GM10847 (cell line): Measurements from ENCODE around the gene RAPGEF5.

Experiments
- POLR2A ChIP-seq: IDR thresholded peaks from 2 replicates; pipeline ENCODE4 v1.6.1; 2011; ENCODE audit not compliant: insufficient read length; ENCODE audit errors: extremely low read depth

The RAPGEF5 gene

DNA sequence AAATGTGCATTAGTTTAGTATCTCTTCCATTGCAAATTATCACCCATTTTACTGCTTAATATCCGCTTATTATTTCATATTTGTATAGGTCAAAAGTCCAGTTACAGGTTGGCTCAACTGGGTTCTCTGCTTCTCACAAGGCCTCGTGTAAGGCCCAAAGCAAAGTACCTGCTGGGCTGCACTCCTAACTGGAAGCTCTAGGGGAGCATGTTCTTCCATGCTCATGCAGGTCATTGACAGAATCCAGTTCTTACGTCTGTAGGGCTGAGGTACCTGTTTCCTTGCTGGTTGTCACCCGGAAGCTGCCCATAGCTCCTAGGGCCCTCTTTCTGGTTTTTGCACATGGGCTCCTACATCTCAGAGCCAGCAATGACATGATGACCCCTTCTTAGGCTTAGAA is 79.6 kb downstream of the RAPGEF5 start:
- TF ChIP-seq POLR2A = no peak

DNA sequence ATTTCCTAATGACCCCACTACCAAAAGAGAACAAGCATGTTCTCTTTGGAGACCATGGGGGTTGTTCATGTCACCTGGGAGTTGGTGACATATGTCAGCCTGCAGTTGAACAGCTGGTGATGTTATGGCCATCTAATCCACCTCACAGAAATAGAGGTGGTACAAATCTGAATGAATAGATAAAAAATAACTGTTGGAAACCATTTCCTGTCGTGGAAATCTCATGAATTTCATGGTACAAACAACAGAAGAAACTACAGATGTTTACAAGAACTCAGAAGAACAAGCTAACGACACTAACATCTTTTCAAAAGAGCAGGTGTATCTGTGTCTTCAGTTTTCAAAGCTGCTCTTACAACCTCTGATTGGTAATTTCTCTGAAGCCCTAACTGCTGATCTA is 81.3 kb downstream of the RAPGEF5 start:
- TF ChIP-seq POLR2A = no peak

DNA sequence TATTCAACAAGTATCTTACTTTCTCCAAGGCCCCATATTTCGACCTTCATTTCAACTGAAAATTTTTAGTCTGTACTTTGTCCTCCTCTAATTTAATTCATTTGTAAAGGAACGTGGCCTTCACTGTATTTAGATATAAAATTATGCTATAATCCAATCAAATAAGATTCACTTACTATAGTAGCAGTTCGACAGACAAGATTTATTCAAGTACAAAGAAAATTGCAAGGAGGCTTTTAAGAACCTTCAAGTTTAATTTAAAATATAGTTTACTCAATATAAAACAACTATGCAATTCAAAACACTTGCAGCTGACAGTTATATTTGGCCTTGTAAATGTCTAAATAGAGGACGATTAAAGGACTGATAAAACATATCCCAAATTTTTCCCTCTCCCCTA is 85.6 kb downstream of the RAPGEF5 start:
- TF ChIP-seq POLR2A = no peak

DNA sequence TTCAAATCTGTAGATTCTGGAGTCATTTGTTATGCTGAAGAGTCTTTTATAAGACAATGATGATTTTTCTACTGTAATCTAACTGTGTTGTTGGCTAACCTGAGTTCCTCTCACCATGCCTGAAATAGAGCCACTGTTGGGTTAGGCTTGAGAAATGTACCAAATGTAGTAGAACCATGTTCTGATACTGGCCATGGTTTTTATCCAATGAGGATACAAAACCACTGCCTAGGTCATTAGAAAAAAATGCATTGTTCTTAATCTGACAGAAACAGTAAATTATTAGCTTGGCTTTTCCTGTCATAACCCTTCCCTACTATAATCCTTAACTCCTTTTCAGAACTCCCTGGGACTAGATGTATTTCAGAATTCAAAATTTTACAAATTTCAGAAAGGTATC is 86.6 kb downstream of the RAPGEF5 start:
- no peak for TF ChIP-seq POLR2A

DNA sequence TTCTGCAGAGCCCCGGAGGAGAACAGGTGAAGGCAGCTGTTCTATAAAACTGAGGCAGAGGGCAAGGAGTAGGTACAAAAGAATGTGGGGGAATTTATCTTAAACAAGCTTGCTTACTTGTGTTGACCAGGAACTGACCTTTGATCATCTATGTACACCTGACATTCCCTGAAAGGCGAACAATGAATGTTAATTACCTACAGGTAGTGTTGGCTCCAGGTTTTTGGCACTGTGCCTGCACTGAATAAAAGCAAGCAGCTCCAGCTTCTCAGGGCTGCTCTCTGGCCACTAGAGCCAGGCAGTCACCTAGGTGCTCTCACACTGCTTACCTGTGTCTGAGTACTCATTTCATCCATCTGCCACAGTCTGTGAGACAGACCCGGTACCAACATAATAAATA is 87.0 kb downstream of the RAPGEF5 start:
- TF ChIP-seq POLR2A = no peak

DNA sequence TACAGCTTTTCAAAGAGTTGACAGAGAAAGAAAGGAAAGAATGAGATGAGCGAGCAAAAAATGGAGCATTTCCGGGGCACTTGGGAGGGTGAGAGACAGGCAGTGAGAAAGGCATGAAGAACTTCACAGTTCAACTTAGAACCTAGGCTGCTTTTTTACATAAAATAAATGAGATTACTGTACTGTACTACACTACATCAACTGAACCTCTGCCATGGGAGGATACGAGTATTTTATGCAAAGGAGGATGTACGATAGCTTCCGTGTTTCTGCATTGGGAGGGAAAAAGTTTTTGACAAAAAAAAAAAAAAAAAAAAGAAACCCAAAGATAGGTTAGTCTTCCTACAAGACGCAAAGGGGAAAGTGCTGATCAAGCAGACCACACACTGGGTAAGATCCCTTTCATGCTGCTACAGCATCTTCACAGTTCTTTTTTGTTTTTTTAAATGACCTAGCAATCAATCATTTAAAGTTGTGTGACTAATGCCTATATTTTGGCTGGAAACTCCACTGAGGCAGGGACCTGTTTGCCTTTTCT is 88.0 kb downstream of the RAPGEF5 start:
- TF ChIP-seq POLR2A = no peak

DNA sequence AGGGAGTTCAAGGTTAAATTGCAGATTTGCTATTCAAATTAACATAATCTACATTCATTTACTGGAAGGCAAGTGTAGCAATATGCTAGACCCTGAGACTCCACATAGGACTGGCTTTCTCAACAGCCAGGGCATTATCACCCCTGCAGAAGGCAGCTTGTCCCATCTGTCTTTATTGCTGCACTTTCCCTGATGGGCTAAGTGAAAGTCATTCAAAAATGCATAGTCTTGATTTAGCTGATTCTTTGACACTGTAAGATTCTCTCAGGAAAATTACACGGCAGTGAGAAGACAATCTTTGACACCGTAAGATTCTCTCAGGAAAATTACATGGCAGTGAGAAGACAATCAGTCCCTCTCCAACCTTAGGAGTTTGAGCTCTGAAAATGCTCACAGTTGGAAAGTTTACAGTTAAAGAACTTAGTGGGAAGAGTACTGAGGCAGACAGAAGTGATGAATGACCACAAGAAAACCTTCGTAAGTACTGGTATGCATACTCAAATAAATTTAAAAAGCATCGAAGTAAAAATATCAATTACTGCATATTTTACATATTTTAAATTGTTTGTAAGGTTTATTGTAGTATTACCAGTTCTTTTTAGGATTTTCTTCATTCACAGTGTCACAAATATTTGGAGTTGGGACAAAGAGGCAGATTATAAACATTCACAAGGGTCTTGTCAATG is 88.9 kb downstream of the RAPGEF5 start:
- no peak for TF ChIP-seq POLR2A

DNA sequence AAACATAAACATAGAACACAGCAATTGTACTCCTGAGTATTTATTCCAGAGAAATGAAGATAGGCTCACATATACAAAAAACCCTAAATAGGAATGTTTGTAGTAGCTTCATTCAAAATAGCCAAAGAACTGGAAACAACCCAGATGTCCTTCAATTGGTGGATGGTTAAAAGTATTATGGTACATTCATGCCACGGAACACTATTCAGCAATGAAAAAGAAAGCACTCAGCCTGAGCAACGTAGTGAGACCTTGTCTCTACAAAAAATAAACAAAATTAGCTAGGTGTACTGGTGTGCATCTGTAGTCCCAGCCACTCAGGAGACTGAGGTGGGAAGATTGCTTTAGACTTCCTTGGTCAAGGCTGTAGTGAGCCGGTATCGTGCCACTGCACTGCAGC is 94.4 kb downstream of the RAPGEF5 start:
- TF ChIP-seq POLR2A = no peak

DNA sequence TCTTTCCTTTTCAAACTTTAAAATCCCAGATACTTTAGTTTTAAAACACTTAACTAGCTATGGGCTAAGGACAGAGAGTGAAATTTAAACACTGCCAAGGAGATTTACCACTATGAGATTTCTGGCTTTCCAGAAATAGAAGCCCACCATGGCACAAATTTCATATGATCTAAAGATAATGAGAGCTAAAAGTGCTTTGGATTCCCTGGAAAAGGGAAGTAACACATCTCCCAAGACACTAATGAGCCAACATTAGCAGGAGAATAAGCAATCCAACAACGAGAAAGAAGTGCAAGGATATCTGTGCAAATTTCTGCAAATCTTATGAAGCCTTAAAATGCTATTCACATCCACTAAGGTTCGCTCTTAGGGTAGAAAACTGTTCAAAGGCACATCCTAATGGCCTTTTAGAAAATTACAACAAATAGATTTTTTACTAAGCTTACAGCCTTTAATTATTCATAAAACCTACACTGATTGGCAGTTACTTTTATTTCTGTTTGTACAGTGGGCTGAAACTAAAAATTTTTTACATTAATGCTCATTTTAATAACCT is 100.3 kb downstream of the RAPGEF5 start:
- no peak for TF ChIP-seq POLR2A

DNA sequence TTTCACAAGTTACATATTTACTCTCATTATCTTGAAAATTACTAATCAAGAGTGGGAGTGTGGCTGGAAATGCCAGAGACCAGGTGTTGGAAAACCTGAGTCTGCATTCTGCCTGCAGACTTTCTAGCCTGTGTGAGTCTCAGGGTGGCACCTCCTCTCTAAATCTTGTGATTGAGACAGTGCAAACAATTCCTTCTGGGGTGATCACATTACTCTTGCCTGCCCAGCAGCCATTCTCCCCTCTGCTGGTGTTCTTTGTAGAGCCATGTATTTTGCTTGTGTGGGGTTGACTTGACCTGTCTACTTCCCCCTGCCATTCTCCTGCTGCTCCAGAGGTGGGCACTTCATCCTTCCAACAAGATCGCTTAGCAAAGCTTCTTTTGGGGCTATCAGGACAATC is 101.1 kb downstream of the RAPGEF5 start:
- no peak for TF ChIP-seq POLR2A

DNA sequence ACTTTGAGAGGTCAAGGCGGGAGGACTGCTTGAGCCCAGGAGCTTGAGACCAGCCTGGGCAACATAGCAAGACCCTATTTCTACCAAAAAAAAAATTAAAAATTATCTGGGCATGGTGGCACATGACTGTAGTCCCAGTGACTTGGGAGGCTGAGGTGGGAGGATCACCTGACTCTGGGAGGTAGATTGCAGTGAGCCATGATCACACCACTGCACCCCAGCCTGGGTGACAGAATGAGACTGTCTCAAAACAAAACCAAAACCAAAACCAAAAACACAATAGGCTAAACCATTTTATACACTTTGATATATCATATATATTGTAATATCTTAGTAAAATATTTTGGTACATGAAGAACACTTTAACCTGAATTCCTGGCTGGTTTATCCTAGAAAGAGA is 101.6 kb downstream of the RAPGEF5 start:
- TF ChIP-seq POLR2A = no peak

DNA sequence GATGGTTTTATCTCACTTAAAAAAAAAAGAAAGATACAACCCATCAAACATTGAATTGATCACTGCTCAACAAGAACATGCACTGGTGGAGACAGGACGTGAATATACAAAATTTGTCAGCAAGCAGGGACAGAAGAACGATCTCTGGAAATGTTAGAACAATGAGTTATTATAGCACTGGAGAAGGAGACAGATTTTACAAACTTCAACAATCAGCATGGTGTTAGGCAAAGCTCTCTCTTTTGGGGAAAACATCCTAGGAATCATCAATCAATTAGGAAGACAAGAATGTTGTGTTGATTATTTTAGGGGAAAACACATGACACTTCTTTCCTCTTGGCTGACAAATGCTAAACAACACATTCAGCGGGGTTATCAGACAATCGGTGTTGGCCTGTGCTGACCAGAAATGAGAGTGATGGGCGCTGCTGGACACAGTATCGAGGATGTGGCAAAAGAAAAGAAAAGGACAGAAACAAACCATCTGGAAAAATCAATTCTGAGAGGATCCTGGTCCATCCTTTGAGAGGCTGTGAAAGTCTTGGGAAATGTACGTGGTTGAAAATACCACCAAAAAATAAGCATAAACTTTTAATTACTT is 103.9 kb downstream of the RAPGEF5 start:
- no peak for TF ChIP-seq POLR2A

DNA sequence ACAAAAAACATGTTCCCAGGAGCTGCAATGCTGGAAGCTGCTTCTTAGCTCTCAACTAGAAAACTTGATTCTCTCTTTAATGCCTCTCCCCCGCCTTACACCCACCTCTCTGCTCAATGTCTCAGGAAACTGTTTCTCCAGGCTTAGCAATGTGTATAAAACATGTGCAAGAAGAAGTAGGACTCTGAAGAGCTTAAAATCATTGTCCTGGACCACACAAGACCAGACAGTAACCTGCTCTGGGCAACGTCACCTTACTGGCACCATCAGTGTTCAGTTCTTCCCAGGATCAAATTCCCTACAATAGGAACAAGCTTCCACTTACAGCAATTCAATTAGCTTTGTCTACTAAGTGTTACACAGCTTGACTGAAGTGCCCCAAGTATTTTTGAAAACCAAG is 104.9 kb downstream of the RAPGEF5 start:
- no peak for TF ChIP-seq POLR2A

DNA sequence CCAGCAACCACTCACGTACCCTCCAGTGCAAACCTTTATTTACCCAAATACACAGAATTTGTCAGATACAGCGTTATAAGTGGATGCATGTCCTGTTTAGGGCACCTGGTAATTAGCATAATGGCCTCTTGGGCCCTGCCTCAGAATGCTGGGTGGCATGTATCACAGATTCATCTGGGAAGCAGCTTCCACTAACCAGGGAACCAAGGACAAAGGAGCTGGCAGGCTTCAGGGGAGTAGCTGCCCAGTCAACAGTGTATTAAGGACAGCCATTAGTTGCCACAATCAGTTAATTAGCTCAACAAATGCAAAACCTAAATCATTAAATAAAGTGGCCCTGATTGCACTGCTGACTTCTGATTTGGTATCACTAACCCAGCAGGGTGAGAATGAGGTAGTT is 105.7 kb downstream of the RAPGEF5 start:
- TF ChIP-seq POLR2A = no peak

DNA sequence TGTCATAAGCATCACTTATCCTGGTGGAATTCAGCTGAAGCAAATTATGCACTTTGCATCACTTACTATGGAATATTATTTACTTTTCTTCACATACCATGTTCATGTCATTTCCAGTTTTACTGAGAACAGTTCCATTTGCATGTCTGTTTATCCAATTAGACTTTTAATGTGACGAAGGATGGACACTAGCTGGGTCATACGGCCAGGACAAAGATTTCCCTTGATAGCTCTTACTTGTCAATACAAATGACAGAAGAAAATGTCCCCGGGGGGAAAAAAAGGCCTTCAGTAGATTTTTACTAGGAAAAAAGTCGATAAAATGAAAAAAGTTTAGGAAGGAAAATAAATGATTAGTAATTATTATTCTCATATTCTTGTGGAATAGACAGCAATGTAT is 106.6 kb downstream of the RAPGEF5 start:
- no peak for TF ChIP-seq POLR2A

DNA sequence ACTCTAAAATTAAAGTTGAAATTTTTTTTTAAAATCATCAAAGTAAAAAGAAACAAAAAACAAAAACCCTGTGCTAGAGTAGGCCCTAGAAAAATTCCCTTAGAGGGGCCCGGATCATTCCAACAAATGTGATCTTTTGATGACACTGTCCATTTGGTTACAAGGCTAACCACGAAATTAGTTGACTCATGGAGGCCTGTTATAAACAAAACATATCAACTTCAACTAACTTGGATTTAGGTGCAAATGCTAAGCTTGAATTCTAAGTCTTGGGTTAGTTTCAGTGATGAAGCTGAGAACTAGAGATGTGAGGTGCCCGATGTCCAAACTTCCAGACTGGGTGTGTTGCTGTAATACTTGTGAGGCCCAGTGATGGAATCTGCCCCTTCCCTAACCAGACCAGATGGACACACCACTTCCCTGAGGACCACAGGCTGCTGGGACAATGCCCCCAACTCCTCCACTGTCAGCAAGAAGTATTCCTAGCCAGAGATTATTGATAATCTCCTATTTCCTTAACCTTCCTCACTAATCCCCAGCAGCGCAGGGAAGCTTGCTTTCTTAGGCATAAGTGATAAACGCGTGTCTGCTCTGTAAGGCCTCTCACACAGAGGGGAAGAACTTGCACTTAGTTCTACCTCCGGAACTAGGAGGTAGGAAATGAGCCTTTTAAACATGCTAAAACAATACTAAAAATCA is 108.7 kb downstream of the RAPGEF5 start:
- TF ChIP-seq POLR2A = no peak
